HCT116 (cell line): ENCODE measurements around the gene ZBTB7C. TPM values are rescaled to one million over a fixed set of nuclear protein-coding genes. Genes with fewer than 3 reads are reported as not detected.

Experiments
- ATAC-seq: fragments of 200-7000 bp; cut with Tn5 transposase; 2 replicates; pipeline ENCODE4 v1.9.1; 2020; ENCODE audit warnings: mild to moderate bottlenecking, moderate library complexity
- BruUV-seq: library from RNA; stranded (reverse); fragments of 400-500 nt; replicated peaks from 2 replicates; lab custom pipeline; 2021; lab: Mats Ljungman, UMichigan
- CTCF ChIA-PET: fragments of 300-600 bp; sonication (Branson Sonifier 250); formaldehyde crosslinking; loops from one replicate; lab custom pipeline; 2021; ENCODE audit warnings: antibody characterized with exemption; lab: Charles Lee
- POLR2A ChIA-PET: fragments of 300-600, 350-600 bp; sonication (Branson Sonifier 250); formaldehyde crosslinking; loops from one replicate; lab custom pipeline; 2021; ENCODE audit warnings: antibody characterized with exemption; lab: Charles Lee
- RAD21 ChIA-PET, 2 experiments: fragments of 300-600 bp; sonication (Branson Sonifier 250); formaldehyde crosslinking; loops; one replicate each; lab custom pipeline; 2023; ENCODE audit warnings: low total read pairs in 2 of 2; ENCODE audit not compliant: uncharacterized antibody in 2 of 2, unreplicated experiment in 2 of 2, low non-redundant PET in 1 of 2; lab: Charles Lee
- DNase-seq: peaks from one replicate; pipeline ENCODE4 v3.0.0-alpha.2; 2010; ENCODE audit warnings: low read depth, low spot score
- H2AFZ ChIP-seq: fragments of 200-600 bp; shearing (Covaris generic), sonication (generic); 2 replicates; pipeline ENCODE4 v1.6.1; 2017; ENCODE audit warnings: low read depth, mixed run types, mixed read lengths, antibody characterized with exemption, low read length; ENCODE audit not compliant: poor library complexity, severe bottlenecking
- H3K27ac ChIP-seq: 2 replicates; pipeline ENCODE4 v1.5.1; 2012; ENCODE audit warnings: low read depth, low read length
- H3K27me3 ChIP-seq: fragments of 200-600 bp; sonication (generic); 2 replicates; pipeline ENCODE4 v1.6.1; 2016; ENCODE audit warnings: mixed run types, low read length, mixed read lengths; ENCODE audit not compliant: insufficient read depth
- H3K36me3 ChIP-seq, 2 experiments: fragments of 200-500 bp in 1 of 2; fragments of 200-600 bp in 1 of 2; sonication (Bioruptor generic) in 1 of 2; sonication (generic) in 1 of 2; 2 replicates each; pipeline versions ENCODE4 v1.5.1 to v1.6.1; 2014 to 2016; ENCODE audit warnings: low read length in 2 of 2, inconsistent platforms in 1 of 2, mixed read lengths in 1 of 2, mixed run types in 1 of 2; ENCODE audit not compliant: insufficient read depth in 2 of 2, control insufficient read depth in 1 of 2
- H3K4me1 ChIP-seq, 2 experiments: fragments of 200-600 bp in 1 of 2; sonication (generic) in 1 of 2; 2 replicates each; pipeline versions ENCODE4 v1.5.1 to v1.6.1; 2012 to 2017; ENCODE audit warnings: low read length in 2 of 2, inconsistent platforms in 1 of 2, mild to moderate bottlenecking in 1 of 2, mixed read lengths in 1 of 2, mixed run types in 1 of 2, moderate library complexity in 1 of 2; ENCODE audit not compliant: insufficient read depth in 2 of 2, control insufficient read depth in 1 of 2
- H3K4me2 ChIP-seq: fragments of 200-600 bp; sonication (generic); 2 replicates; pipeline ENCODE4 v1.6.1; 2017; ENCODE audit warnings: mixed run types, low read length, mixed read lengths
- H3K4me3 ChIP-seq, 2 experiments: fragments of 200-600 bp in 1 of 2; sonication (generic) in 1 of 2; replicated peaks in 1 of 2; 2 replicates each; pipeline ENCODE4 v1.5.1; 2011 to 2016; ENCODE audit warnings: low read length in 2 of 2, control low read depth in 1 of 2, low read depth in 1 of 2, mild to moderate bottlenecking in 1 of 2, mixed read lengths in 1 of 2, mixed run types in 1 of 2
- H3K79me2 ChIP-seq: fragments of 200-600 bp; sonication (generic); 2 replicates; pipeline ENCODE4 v1.6.1; 2017; ENCODE audit warnings: mild to moderate bottlenecking, mixed run types, low read length, moderate library complexity, mixed read lengths; ENCODE audit not compliant: insufficient read depth
- H3K9ac ChIP-seq: fragments of 200-600 bp; sonication (generic); 2 replicates; pipeline ENCODE4 v1.6.1; 2016; ENCODE audit warnings: low read length, mixed read lengths
- H3K9me2 ChIP-seq: fragments of 200-600 bp; sonication (generic), shearing (Covaris generic); 2 replicates; pipeline ENCODE4 v1.6.1; 2017; ENCODE audit warnings: mixed run types, mild to moderate bottlenecking, moderate library complexity; ENCODE audit not compliant: insufficient read depth
- H3K9me3 ChIP-seq, 2 experiments: fragments of 200-500 bp in 1 of 2; fragments of 200-600 bp in 1 of 2; sonication (Bioruptor generic) in 1 of 2; sonication (generic) in 1 of 2; 2 replicates each; pipeline ENCODE4 v1.6.1; 2014 to 2017; ENCODE audit warnings: low read length in 2 of 2, mixed read lengths in 2 of 2, inconsistent platforms in 1 of 2, low read depth in 1 of 2, mild to moderate bottlenecking in 1 of 2, mixed run types in 1 of 2, moderate library complexity in 1 of 2; ENCODE audit not compliant: control insufficient read depth in 1 of 2, insufficient read depth in 1 of 2
- H4K20me1 ChIP-seq: fragments of 200-600 bp; sonication (generic), shearing (Covaris generic); 2 replicates; pipeline ENCODE4 v1.6.1; 2017; ENCODE audit warnings: mixed run types, mild to moderate bottlenecking, moderate library complexity; ENCODE audit not compliant: insufficient read depth
- CEBPB ChIP-seq: IDR thresholded peaks from 2 replicates; pipeline ENCODE4 v1.6.1; 2012; ENCODE audit warnings: low read depth
- EGR1 ChIP-seq: IDR thresholded peaks from 2 replicates; pipeline ENCODE4 v1.6.1; 2012; ENCODE audit warnings: low read depth
- ELF1 ChIP-seq: IDR thresholded peaks from 2 replicates; pipeline ENCODE4 v1.6.1; 2012; ENCODE audit warnings: low read depth, borderline replicate concordance
- EZH2 ChIP-seq: fragments of 200-600 bp; sonication (generic); IDR thresholded peaks from 2 replicates; pipeline ENCODE4 v1.6.1; 2017; ENCODE audit warnings: antibody characterized with exemption, mixed run types
- JUND ChIP-seq: IDR thresholded peaks from 2 replicates; pipeline ENCODE4 v1.6.1; 2012
- POLR2A ChIP-seq: IDR thresholded peaks from 2 replicates; pipeline ENCODE4 v1.7.0; 2011; ENCODE audit warnings: borderline replicate concordance; ENCODE audit not compliant: insufficient read depth, insufficient read length; ENCODE audit errors: extremely low read depth
- POLR2AphosphoS5 ChIP-seq: IDR thresholded peaks from 2 replicates; pipeline ENCODE4 v1.6.1; 2011; ENCODE audit warnings: mild to moderate bottlenecking, low read depth, low read length, moderate library complexity
- SP1 ChIP-seq: IDR thresholded peaks from 2 replicates; pipeline ENCODE4 v1.6.1; 2012; ENCODE audit warnings: low read depth
- TCF7L2 ChIP-seq: IDR thresholded peaks from 2 replicates; pipeline ENCODE4 v1.7.0; 2011; ENCODE audit warnings: borderline replicate concordance, inconsistent platforms; ENCODE audit not compliant: insufficient read depth, insufficient read length; ENCODE audit errors: extremely low read depth
- YY1 ChIP-seq: IDR thresholded peaks from 2 replicates; pipeline ENCODE4 v1.6.1; 2011; ENCODE audit warnings: low read length, low read depth, moderate library complexity, mild to moderate bottlenecking; ENCODE audit not compliant: insufficient replicate concordance; ENCODE audit errors: extremely low read depth
- ZFX ChIP-seq: fragments of 450-650 bp; IDR thresholded peaks from 2 replicates; pipeline ENCODE4 v1.6.1; 2017
- intact Hi-C: fragments of 100-400 bp; cut with micrococcal nuclease; formaldehyde crosslinking; loops from 2 replicates; pipeline ENCODE4 v1.10.0; 2022
- total RNA-seq: library from RNA; stranded (reverse); gene quantifications from one replicate; pipeline ENCODE4 v1.2.1, GENCODE V29; 2021; ENCODE audit not compliant: unreplicated experiment
- TF ChIP-seq, protein P1 (sequence below): IDR thresholded peaks from 2 replicates; pipeline ENCODE4 v1.6.1; 2012
- TF ChIP-seq, protein P2 (sequence below): IDR thresholded peaks from 2 replicates; pipeline ENCODE4 v1.6.1; 2012
- TF ChIP-seq, protein P3 (sequence below): IDR thresholded peaks from 2 replicates; pipeline ENCODE4 v1.6.1; 2012; ENCODE audit warnings: low read depth

The ZBTB7C gene
- total RNA-seq, 1 experiment from 2014 or later, result 0.37 TPM

DNA sequence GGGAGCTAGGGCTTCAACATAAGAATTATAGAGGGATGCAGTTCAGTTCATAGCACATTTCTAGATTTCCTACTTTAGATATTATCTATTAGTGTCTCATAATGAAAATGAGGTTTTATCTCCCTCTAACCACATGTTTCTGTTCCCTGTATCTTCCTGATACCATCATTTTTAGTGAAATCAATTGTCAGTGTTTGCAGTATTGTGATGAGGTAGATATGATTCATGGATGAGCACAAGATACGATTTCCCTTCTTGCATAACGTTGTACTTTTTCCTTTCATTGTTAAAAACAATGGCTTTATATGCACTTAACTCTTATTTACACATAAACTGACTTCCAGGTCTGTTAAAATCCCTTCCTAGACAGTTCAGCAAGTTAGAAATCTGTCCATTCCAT, 211.4 kb downstream of the ZBTB7C start:
- no peaks in the 10 kb centered on the region for H4K20me1 ChIP-seq
- no peak overlapping the region for H2AFZ ChIP-seq
- no peak for ATAC-seq
- intact Hi-C loops, result no loop called here
- peaks cover 8 to 19% of the 10 kb centered on the region in 2 experiments; a peak in 3 of 4 replicates for H3K4me1 ChIP-seq
- no peaks in the 10 kb centered on the region for H3K9me2 ChIP-seq
- no peak overlapping the region for H3K4me2 ChIP-seq
- no TSS peak for BruUV-seq
- no peaks in the 10 kb centered on the region for H3K36me3 ChIP-seq
- POLR2A ChIA-PET, result no interaction called here
- H3K27ac ChIP-seq, result no peak overlapping the region
- DNase-seq, result no peak
- TF ChIP-seq CEBPB (no peak), EGR1 (no peak), SP1 (no peak), POLR2A (no peak), POLR2AphosphoS5 (no peak), JUND (no peak), TCF7L2 (no peak), ELF1 (no peak), YY1 (no peak), ZFX (no peak), EZH2 (no peak)
- TF ChIP-seq, protein P1, sequence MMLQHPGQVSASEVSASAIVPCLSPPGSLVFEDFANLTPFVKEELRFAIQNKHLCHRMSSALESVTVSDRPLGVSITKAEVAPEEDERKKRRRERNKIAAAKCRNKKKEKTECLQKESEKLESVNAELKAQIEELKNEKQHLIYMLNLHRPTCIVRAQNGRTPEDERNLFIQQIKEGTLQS, result no peak
- TF ChIP-seq, protein P2, sequence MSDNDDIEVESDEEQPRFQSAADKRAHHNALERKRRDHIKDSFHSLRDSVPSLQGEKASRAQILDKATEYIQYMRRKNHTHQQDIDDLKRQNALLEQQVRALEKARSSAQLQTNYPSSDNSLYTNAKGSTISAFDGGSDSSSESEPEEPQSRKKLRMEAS, result no peak
- TF ChIP-seq, protein P3, sequence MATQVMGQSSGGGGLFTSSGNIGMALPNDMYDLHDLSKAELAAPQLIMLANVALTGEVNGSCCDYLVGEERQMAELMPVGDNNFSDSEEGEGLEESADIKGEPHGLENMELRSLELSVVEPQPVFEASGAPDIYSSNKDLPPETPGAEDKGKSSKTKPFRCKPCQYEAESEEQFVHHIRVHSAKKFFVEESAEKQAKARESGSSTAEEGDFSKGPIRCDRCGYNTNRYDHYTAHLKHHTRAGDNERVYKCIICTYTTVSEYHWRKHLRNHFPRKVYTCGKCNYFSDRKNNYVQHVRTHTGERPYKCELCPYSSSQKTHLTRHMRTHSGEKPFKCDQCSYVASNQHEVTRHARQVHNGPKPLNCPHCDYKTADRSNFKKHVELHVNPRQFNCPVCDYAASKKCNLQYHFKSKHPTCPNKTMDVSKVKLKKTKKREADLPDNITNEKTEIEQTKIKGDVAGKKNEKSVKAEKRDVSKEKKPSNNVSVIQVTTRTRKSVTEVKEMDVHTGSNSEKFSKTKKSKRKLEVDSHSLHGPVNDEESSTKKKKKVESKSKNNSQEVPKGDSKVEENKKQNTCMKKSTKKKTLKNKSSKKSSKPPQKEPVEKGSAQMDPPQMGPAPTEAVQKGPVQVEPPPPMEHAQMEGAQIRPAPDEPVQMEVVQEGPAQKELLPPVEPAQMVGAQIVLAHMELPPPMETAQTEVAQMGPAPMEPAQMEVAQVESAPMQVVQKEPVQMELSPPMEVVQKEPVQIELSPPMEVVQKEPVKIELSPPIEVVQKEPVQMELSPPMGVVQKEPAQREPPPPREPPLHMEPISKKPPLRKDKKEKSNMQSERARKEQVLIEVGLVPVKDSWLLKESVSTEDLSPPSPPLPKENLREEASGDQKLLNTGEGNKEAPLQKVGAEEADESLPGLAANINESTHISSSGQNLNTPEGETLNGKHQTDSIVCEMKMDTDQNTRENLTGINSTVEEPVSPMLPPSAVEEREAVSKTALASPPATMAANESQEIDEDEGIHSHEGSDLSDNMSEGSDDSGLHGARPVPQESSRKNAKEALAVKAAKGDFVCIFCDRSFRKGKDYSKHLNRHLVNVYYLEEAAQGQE, result no peak
- RAD21 ChIA-PET, result no interaction called here
- H3K9ac ChIP-seq, result no peak overlapping the region
- CTCF ChIA-PET, result no interaction called here
- H3K27me3 ChIP-seq, result peaks cover 11% of the 10 kb centered on the region; the same call in 1 of the 2 replicates
- no peaks in the 10 kb centered on the region for H3K9me3 ChIP-seq
- H3K79me2 ChIP-seq, result no peaks in the 10 kb centered on the region
- no peak overlapping the region for H3K4me3 ChIP-seq
